Kidney epithelial cell (primary cell): Measurements from ENCODE around the gene RAB3A. TPM values are rescaled to one million over a fixed set of nuclear protein-coding genes. Genes with fewer than 3 reads are reported as not detected.

Source experiments
- DNase-seq: peaks from one replicate; pipeline ENCODE4 v3.0.0-alpha.2; 2010; ENCODE audit warnings: low read depth
- H3K27me3 ChIP-seq: 2 replicates; pipeline ENCODE4 v1.6.0; 2011; ENCODE audit warnings: low read length; ENCODE audit not compliant: control insufficient read depth, insufficient read depth
- H3K36me3 ChIP-seq: 2 replicates; pipeline ENCODE4 v1.5.1; 2011; ENCODE audit warnings: low read length; ENCODE audit not compliant: control insufficient read depth, insufficient read depth
- H3K4me3 ChIP-seq: 2 replicates; pipeline ENCODE4 v1.5.1; 2011; ENCODE audit warnings: low read depth, mild to moderate bottlenecking, control low read depth, low read length
- CTCF ChIP-seq: IDR thresholded peaks from 2 replicates; pipeline ENCODE4 v1.5.1; 2011; ENCODE audit warnings: mild to moderate bottlenecking, moderate library complexity, low read length, control low read depth, inconsistent platforms; ENCODE audit not compliant: insufficient read depth, poor library complexity, severe bottlenecking
- total RNA-seq: library from RNA; depleted of rRNA; stranded (reverse); fragments of >200 nt; gene quantifications from 2 replicates; pipeline ENCODE4 v1.2.3, GENCODE V29; 2015

The RAB3A gene
- total RNA-seq, 1 donor from 2014 or later = 0.38 TPM

GRCh38 chr19:18225702-18226468 is 22.0 kb upstream of the RAB3A start, which contains the start of gene PDE4C:
Gene PDE4C (minus strand): TSS chr19:18226438. CDS start chr19:18226415, 23 bp downstream.
- TF ChIP-seq CTCF = no peak

GRCh38 chr19:18225355-18225701 is 21.5 kb upstream of the RAB3A start:
- no peak overlapping the region for H3K4me3 ChIP-seq
- no peaks in the 10 kb centered on the region for H3K36me3 ChIP-seq
- DNase-seq = no peak
- no peak for TF ChIP-seq CTCF
- H3K27me3 ChIP-seq = peaks cover 50% of the 10 kb centered on the region

More at GRCh38 chr19:18225702-18226468, 22.0 kb upstream of the RAB3A start, which contains the start of gene PDE4C:
- Histone ChIP-seq H3K4me3 (no peak within 1 kb of the TSS), H3K27me3 (peaks cover 52% of the 10 kb centered on the region), H3K36me3 (no peaks in the 10 kb centered on the region)
- DNase-seq = no peak

- H3K4me3 ChIP-seq = peak overlapping the region; percentile 39
These were observed 20.9 kb upstream of the RAB3A start for GRCh38 chr19:18224525-18225354.

GRCh38 chr19:18223860-18224524 is 20.1 kb upstream of the RAB3A start:
- DNase-seq = no peak
- no peaks in the 10 kb centered on the region for H3K36me3 ChIP-seq
- H3K27me3 ChIP-seq = peaks cover 55% of the 10 kb centered on the region
- H3K4me3 ChIP-seq = peak overlapping the region; percentile 39
- TF ChIP-seq CTCF = no peak

More at GRCh38 chr19:18224525-18225354, 20.9 kb upstream of the RAB3A start:
- H3K36me3 ChIP-seq = no peaks in the 10 kb centered on the region
- peaks cover 52% of the 10 kb centered on the region for H3K27me3 ChIP-seq
- TF ChIP-seq CTCF = no peak
- peak; percentile 79 for DNase-seq

- TF ChIP-seq CTCF = no peak
- peaks cover 48% of the 10 kb centered on the region for H3K27me3 ChIP-seq
- no peak for DNase-seq
- no peaks in the 10 kb centered on the region for H3K36me3 ChIP-seq
- no peak overlapping the region for H3K4me3 ChIP-seq
These were observed 18.2 kb upstream of the RAB3A start for GRCh38 chr19:18221815-18222725.
